Measurements from ENCODE around the gene EIF4B. TPM values are rescaled to one million over a fixed set of nuclear protein-coding genes. Genes with fewer than 3 reads are reported as not detected.
"Not testable (repeated sequence)": the region's sequence is repeated elsewhere in the genome, so short reads cannot be mapped to it uniquely, and the experiment has no call there.

The EIF4B gene
- total RNA-seq, 1 donor from 2014 or later, result 544 TPM

GRCh38 chr12:53011889-53012288, 5.6 kb downstream of the EIF4B start:
- H3K9me3 Mint-ChIP-seq, result no peaks in the 10 kb centered on the region
- no peak overlapping the region for H3K4me3 Mint-ChIP-seq
- peaks cover 9% of the 10 kb centered on the region for H3K36me3 Mint-ChIP-seq
- peak overlapping the region; percentile 17 for H3K27ac Mint-ChIP-seq
- DNase-seq (ENCODE audit: low spot score in 2 of 2, unreplicated experiment in 2 of 2), result no peak
- H3K4me1 Mint-ChIP-seq, result peaks cover 28% of the 10 kb centered on the region
- TF ChIP-seq, protein P1, sequence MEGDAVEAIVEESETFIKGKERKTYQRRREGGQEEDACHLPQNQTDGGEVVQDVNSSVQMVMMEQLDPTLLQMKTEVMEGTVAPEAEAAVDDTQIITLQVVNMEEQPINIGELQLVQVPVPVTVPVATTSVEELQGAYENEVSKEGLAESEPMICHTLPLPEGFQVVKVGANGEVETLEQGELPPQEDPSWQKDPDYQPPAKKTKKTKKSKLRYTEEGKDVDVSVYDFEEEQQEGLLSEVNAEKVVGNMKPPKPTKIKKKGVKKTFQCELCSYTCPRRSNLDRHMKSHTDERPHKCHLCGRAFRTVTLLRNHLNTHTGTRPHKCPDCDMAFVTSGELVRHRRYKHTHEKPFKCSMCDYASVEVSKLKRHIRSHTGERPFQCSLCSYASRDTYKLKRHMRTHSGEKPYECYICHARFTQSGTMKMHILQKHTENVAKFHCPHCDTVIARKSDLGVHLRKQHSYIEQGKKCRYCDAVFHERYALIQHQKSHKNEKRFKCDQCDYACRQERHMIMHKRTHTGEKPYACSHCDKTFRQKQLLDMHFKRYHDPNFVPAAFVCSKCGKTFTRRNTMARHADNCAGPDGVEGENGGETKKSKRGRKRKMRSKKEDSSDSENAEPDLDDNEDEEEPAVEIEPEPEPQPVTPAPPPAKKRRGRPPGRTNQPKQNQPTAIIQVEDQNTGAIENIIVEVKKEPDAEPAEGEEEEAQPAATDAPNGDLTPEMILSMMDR (IDR thresholded peaks at IDR 0.05; ENCODE audit: unreplicated experiment), result no peak
- no peaks in the 10 kb centered on the region for H3K27me3 Mint-ChIP-seq (ENCODE audit: low read depth)

DNA sequence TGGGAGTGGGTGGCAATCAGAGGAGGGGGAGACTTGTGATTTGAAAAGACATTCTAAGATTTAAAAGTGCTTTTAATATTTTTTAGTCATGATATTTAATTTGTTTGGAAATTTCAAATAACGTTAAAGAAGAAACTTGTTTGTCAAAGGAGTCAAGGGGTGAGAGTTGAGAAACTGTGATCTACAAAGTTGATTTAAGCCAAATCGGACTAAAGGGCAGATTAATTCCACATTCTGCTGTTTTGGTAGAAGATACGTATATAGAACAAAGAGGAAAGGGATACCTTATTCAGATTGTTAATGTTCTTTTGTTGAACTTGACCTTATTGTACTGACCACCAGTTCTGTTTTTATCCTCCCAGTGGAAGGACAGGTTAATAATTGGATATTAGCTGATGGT, 6.7 kb downstream of the EIF4B start:
- Mint-ChIP-seq H3K4me1 (peaks cover 19% of the 10 kb centered on the region), H3K4me3 (no peak overlapping the region), H3K9me3 (no peaks in the 10 kb centered on the region), H3K27me3 (ENCODE audit: low read depth) (no peaks in the 10 kb centered on the region), H3K36me3 (peaks cover 13% of the 10 kb centered on the region), H3K27ac (no peak overlapping the region)
- TF ChIP-seq, protein P1 (IDR thresholded peaks at IDR 0.05; ENCODE audit: unreplicated experiment), result no peak
- no peak for DNase-seq (ENCODE audit: low spot score in 2 of 2, unreplicated experiment in 2 of 2)

DNA sequence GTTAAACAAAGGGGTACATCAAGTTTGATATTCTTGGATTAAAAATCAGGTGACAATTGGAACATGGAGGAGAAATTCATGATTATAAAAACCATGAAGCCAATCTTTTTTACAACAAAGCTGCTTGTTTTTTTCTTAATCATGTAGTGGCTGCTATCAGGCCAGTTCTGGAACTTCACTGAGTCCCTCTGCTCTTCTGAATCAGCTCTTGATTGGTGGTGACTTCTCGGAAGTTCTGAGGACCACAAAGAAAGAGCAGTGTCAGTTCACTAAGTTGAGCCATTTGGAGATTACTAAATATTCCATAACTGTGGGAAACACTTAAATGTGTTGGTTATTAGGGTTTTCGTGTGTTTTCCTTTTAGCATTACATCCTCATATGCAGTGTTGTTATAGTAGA, 8.5 kb downstream of the EIF4B start:
- no peak for DNase-seq (ENCODE audit: low spot score in 2 of 2, unreplicated experiment in 2 of 2)
- Mint-ChIP-seq H3K27ac (no peak overlapping the region), H3K4me1 (peaks cover 8% of the 10 kb centered on the region), H3K4me3 (no peak overlapping the region), H3K27me3 (ENCODE audit: low read depth) (no peaks in the 10 kb centered on the region), H3K9me3 (no peaks in the 10 kb centered on the region), H3K36me3 (peaks cover 24% of the 10 kb centered on the region)
- TF ChIP-seq, protein P1 (IDR thresholded peaks at IDR 0.05; ENCODE audit: unreplicated experiment), result no peak

DNA sequence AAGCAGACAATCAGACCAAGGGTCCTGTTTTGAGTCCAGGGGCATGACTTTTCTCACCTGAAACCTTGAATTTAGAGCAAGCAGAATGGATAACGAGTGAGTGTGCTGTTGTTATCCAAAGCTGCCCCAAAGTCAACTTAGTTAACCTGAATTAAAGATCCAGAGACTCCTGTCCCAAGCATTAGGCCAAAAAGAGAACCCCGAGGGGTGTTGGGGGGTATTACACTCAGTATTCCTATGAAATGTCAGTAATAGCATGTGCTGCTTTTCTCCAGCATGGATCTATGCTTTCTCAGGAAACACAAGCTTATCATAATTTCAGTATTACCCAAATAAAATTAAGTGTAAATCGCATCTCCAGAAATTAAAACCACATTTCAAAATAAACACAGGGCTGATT, 19.0 kb downstream of the EIF4B start:
- Mint-ChIP-seq H3K27me3 (ENCODE audit: low read depth) (no peaks in the 10 kb centered on the region), H3K4me3 (no peak overlapping the region), H3K9me3 (no peaks in the 10 kb centered on the region), H3K36me3 (peaks cover 43% of the 10 kb centered on the region), H3K4me1 (no peaks in the 10 kb centered on the region), H3K27ac (no peak overlapping the region)
- no peak for DNase-seq (ENCODE audit: low spot score in 2 of 2, unreplicated experiment in 2 of 2)
- TF ChIP-seq, protein P1 (IDR thresholded peaks at IDR 0.05; ENCODE audit: unreplicated experiment), result no peak

DNA sequence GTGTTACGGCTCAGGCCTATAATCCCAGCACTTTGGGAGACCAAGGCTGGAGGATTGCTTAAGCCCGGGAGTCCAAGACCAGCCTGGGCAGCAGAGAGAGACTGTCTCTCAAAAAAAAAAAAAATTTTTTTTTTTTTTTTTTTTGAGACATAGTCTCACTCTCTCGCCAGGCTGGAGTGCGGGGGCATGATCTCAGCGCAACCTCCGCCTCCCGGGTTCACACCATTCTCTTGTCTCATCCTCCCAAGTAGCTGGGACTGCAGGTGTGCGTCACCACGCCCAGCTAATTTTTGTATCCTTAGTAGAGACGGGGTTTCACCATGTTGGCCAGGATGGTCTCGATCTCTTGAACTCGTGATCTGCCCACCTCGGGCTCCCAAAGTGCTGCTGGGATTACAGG, 20.8 kb downstream of the EIF4B start:
- not testable (repeated sequence) for H3K4me1 Mint-ChIP-seq; H3K9me3 Mint-ChIP-seq; H3K27ac Mint-ChIP-seq; H3K27me3 Mint-ChIP-seq (ENCODE audit: low read depth); H3K4me3 Mint-ChIP-seq; DNase-seq (ENCODE audit: low spot score in 2 of 2, unreplicated experiment in 2 of 2)
- peaks cover 51% of the 10 kb centered on the region for H3K36me3 Mint-ChIP-seq

- DNase-seq (ENCODE audit: low spot score in 2 of 2, unreplicated experiment in 2 of 2), result no peak
- Mint-ChIP-seq H3K4me3 (no peak overlapping the region), H3K4me1 (no peaks in the 10 kb centered on the region), H3K9me3 (no peaks in the 10 kb centered on the region), H3K27ac (no peak overlapping the region), H3K27me3 (ENCODE audit: low read depth) (no peaks in the 10 kb centered on the region), H3K36me3 (peaks cover 53% of the 10 kb centered on the region)
- TF ChIP-seq, protein P1 (IDR thresholded peaks at IDR 0.05; ENCODE audit: unreplicated experiment), result no peak
These were observed 25.4 kb downstream of the EIF4B start for GRCh38 chr12:53031616-53032015.

GRCh38 chr12:53033832-53034231, 27.6 kb downstream of the EIF4B start:
- H3K27ac Mint-ChIP-seq; H3K4me1 Mint-ChIP-seq; H3K27me3 Mint-ChIP-seq (ENCODE audit: low read depth); DNase-seq (ENCODE audit: low spot score in 2 of 2, unreplicated experiment in 2 of 2); H3K9me3 Mint-ChIP-seq; H3K4me3 Mint-ChIP-seq: not testable (repeated sequence)
- H3K36me3 Mint-ChIP-seq, result peaks cover 47% of the 10 kb centered on the region
